Kidney (tissue), 14 donors: ENCODE data around the gene TTLL8. TPM values are rescaled to one million over a fixed set of nuclear protein-coding genes. Genes with fewer than 3 reads are reported as not detected.

Source experiments
- DNase-seq, 5 donors: peaks; one replicate each; pipeline ENCODE4 v3.0.0-alpha.2; 2013 to 2020
- FAIRE-seq: peaks from 2 replicates; lab custom pipeline; 2012; peaks lifted over from hg19 to GRCh38; lab: Jason Lieb, UNC
- H3K27ac ChIP-seq, 2 donors: one replicate each; pipeline ENCODE4 v1.7.0; 2013; ENCODE audit warnings: low read depth in 2 of 2, low read length in 2 of 2, inconsistent platforms in 1 of 2
- H3K27me3 ChIP-seq: one replicate; pipeline ENCODE4 v1.7.1; 2013; ENCODE audit warnings: low read length, inconsistent platforms; ENCODE audit not compliant: control insufficient read depth, insufficient read depth
- H3K36me3 ChIP-seq, 3 donors: one replicate each; pipeline versions ENCODE4 v1.7.0 to v1.7.1; 2013; ENCODE audit warnings: low read length in 3 of 3, control low read depth in 1 of 3, inconsistent platforms in 1 of 3; ENCODE audit not compliant: insufficient read depth in 3 of 3, control insufficient read depth in 2 of 3
- H3K4me1 ChIP-seq, 3 donors: one replicate each; pipeline versions ENCODE4 v1.7.0 to v1.7.1; 2013; ENCODE audit warnings: low read length in 3 of 3, inconsistent platforms in 1 of 3, low read depth in 1 of 3; ENCODE audit not compliant: control insufficient read depth in 2 of 3, insufficient read depth in 2 of 3
- H3K4me3 ChIP-seq, 3 donors: one replicate each; pipeline versions ENCODE4 v1.7.0 to v1.8.1; 2013; ENCODE audit warnings: low read length in 3 of 3, control low read depth in 1 of 3, inconsistent platforms in 1 of 3
- H3K9ac ChIP-seq, 3 donors: one replicate each; pipeline versions ENCODE4 v1.7.0 to v1.7.1; 2013; ENCODE audit warnings: low read length in 3 of 3, control low read depth in 1 of 3, inconsistent platforms in 1 of 3
- H3K9me3 ChIP-seq, 3 donors: one replicate each; pipeline versions ENCODE4 v1.7.0 to v1.7.1; 2013; ENCODE audit warnings: low read length in 3 of 3, control low read depth in 1 of 3, inconsistent platforms in 1 of 3; ENCODE audit not compliant: control insufficient read depth in 2 of 3, insufficient read depth in 1 of 3
- CTCF ChIP-seq: IDR thresholded peaks from 3 replicates; pipeline ENCODE4 v1.5.1; 2012; ENCODE audit warnings: mild to moderate bottlenecking, moderate library complexity, borderline replicate concordance; ENCODE audit not compliant: insufficient read depth; ENCODE audit errors: extremely low read depth
- intact Hi-C: fragments of 100-400 bp; cut with DNase I; formaldehyde crosslinking; loops from one replicate; pipeline ENCODE4 v1.11.1; 2022
- polyA plus RNA-seq: library from polyadenylated mRNA; stranded (reverse); fragments of 350-450 nt; fragmentation: Illumina TruSeq; extraction: RNeasy Lipid Tissue Mini Kit (QIAGEN cat#74804); gene quantifications from one replicate; pipeline ENCODE4 v1.2.3, GENCODE V29; 2014; ENCODE audit warnings: low read depth, low replicate concordance; ENCODE audit not compliant: insufficient read depth
- total RNA-seq: library from RNA; stranded (reverse); fragmentation: NEBNext Ultra II Directional; extraction: Animal tissue kit (Norgen Biotek cat#: 25700); gene quantifications from one replicate; pipeline ENCODE4 v1.2.1, GENCODE V29; 2021
- donor health status: control.
- donor health status: control.
- donor health status: control.
- donor health status: control.
- donor health status: control.
- donor health status: DM: yes; HTN: yes; CAD: no.
- donor health status: Normal renal cell carcinoma (clear cell type).

The TTLL8 gene
- total and polyA plus RNA-seq, 2 donors from 2014 or later: not detected

- no peak for FAIRE-seq
- Histone ChIP-seq H3K4me3 (no peak overlapping the region), H3K4me1 (no peaks in the 10 kb centered on the region), H3K9me3 (peaks cover 0 to 8% (median 0%) of the 10 kb centered on the region in 3 donors), H3K36me3 (no peaks in the 10 kb centered on the region), H3K9ac (no peak overlapping the region), H3K27me3 (peaks cover 4% of the 10 kb centered on the region), H3K27ac (no peak overlapping the region)
- peak in 1 of 5 donors; percentile 76 for DNase-seq
- no peak for TF ChIP-seq CTCF
- intact Hi-C loops: no loop called here
These were observed 41.0 kb downstream of the TTLL8 start for GRCh38 chr22:50016988-50017700.

GRCh38 chr22:50016308-50016987 is 41.6 kb downstream of the TTLL8 start:
- peak in 1 of 5 donors; percentile 70 for DNase-seq
- Histone ChIP-seq H3K4me1 (no peaks in the 10 kb centered on the region), H3K27me3 (peaks cover 9% of the 10 kb centered on the region), H3K4me3 (no peak overlapping the region), H3K27ac (no peak overlapping the region), H3K9me3 (peaks cover 0 to 8% (median 0%) of the 10 kb centered on the region in 3 donors), H3K36me3 (no peaks in the 10 kb centered on the region), H3K9ac (no peak overlapping the region)
- no peak for TF ChIP-seq CTCF
- FAIRE-seq: no peak
- intact Hi-C loops: no loop called here

GRCh38 chr22:50015451-50016307 is 42.4 kb downstream of the TTLL8 start:
- Histone ChIP-seq H3K9ac (no peak overlapping the region), H3K4me3 (no peak overlapping the region), H3K27me3 (peaks cover 13% of the 10 kb centered on the region), H3K9me3 (peaks cover 0 to 6% (median 0%) of the 10 kb centered on the region in 3 donors), H3K27ac (no peak overlapping the region), H3K36me3 (no peaks in the 10 kb centered on the region), H3K4me1 (no peaks in the 10 kb centered on the region)
- no peak for TF ChIP-seq CTCF
- FAIRE-seq: no peak
- intact Hi-C loops: no loop called here
- DNase-seq: peak in 2 of 5 donors; percentile 69 to 75
